Measurements from ENCODE around the gene RLN3. TPM values are rescaled to one million over a fixed set of nuclear protein-coding genes. Genes with fewer than 3 reads are reported as not detected.

The RLN3 gene
- total RNA-seq, 3 donors from 2014 or later: not detected

GRCh38 chr19:14055396-14055795 lies 27.4 kb downstream of the RLN3 start:
- ATAC-seq: no peak
- no peak for DNase-seq
- Histone ChIP-seq H3K9me3 (no peaks in the 10 kb centered on the region), H3K4me3 (no peak overlapping the region), H3K36me3 (ENCODE audit: low read depth) (no peaks in the 10 kb centered on the region), H3K4me1 (ENCODE audit: low read depth) (peaks cover 4% of the 10 kb centered on the region)
- intact Hi-C loops (cut with DNase I, micrococcal nuclease): no loop called here
- no peak for TF ChIP-seq CTCF (IDR thresholded peaks at IDR 0.05)

GRCh38 chr19:14056069-14056666 lies 28.2 kb downstream of the RLN3 start:
- intact Hi-C loops (cut with DNase I, micrococcal nuclease): no loop called here
- H3K4me3 ChIP-seq: no peak overlapping the region
- no peaks in the 10 kb centered on the region for H3K9me3 ChIP-seq
- no peaks in the 10 kb centered on the region for H3K36me3 ChIP-seq (ENCODE audit: low read depth)
- H3K4me1 ChIP-seq (ENCODE audit: low read depth): peaks cover 4% of the 10 kb centered on the region
- ATAC-seq (no peak), DNase-seq (no peak)
- TF ChIP-seq CTCF (IDR thresholded peaks at IDR 0.05): no peak

- Histone ChIP-seq H3K4me3 (no peak overlapping the region), H3K4me1 (ENCODE audit: low read depth) (peaks cover 8% of the 10 kb centered on the region), H3K9me3 (no peaks in the 10 kb centered on the region), H3K36me3 (ENCODE audit: low read depth) (no peaks in the 10 kb centered on the region)
- no peak for TF ChIP-seq CTCF (IDR thresholded peaks at IDR 0.05)
- intact Hi-C loops (cut with DNase I, micrococcal nuclease): no loop called here
- DNase-seq (no peak), ATAC-seq (no peak)
These were observed 28.9 kb downstream of the RLN3 start for GRCh38 chr19:14056741-14057356.

GRCh38 chr19:14058182-14059092 lies 30.5 kb downstream of the RLN3 start:
- H3K4me3 ChIP-seq: no peak overlapping the region
- intact Hi-C loops (cut with DNase I, micrococcal nuclease): no loop called here
- no peak for TF ChIP-seq CTCF (IDR thresholded peaks at IDR 0.05)
- H3K9me3 ChIP-seq: no peaks in the 10 kb centered on the region
- ATAC-seq (no peak), DNase-seq (no peak)
- H3K4me1 ChIP-seq (ENCODE audit: low read depth): peaks cover 11% of the 10 kb centered on the region
- H3K36me3 ChIP-seq (ENCODE audit: low read depth): no peaks in the 10 kb centered on the region

- H3K36me3 ChIP-seq (ENCODE audit: low read depth): no peaks in the 10 kb centered on the region
- intact Hi-C loops (cut with DNase I, micrococcal nuclease): no loop called here
- ATAC-seq (peak; percentile 28), DNase-seq (peak in 1 of 3 donors; percentile 52)
- H3K4me3 ChIP-seq: no peak overlapping the region
- H3K9me3 ChIP-seq: no peaks in the 10 kb centered on the region
- TF ChIP-seq CTCF (IDR thresholded peaks at IDR 0.05): peak; percentile 69
- peaks cover 11% of the 10 kb centered on the region for H3K4me1 ChIP-seq (ENCODE audit: low read depth)
These were observed 31.1 kb downstream of the RLN3 start for GRCh38 chr19:14059093-14059480.

Data from mucosa of descending colon (tissue), 3 donors.